ENCODE measurements around the gene GALR1. TPM values are rescaled to one million over a fixed set of nuclear protein-coding genes. Genes with fewer than 3 reads are reported as not detected.
"Not testable (repeated sequence)": the region's sequence is repeated elsewhere in the genome, so short reads cannot be mapped to it uniquely, and the experiment has no call there.

The GALR1 gene
- total RNA-seq, 1 experiment from 2014 or later, result not detected

GRCh38 chr18:77250501-77250925, 865 bp downstream of the GALR1 start:
- DNase-seq (ENCODE audit: low read depth), result no peak

- no peak for DNase-seq (ENCODE audit: low read depth)
Measured at GRCh38 chr18:77250926-77251729, 1.5 kb downstream of the GALR1 start.

DNA sequence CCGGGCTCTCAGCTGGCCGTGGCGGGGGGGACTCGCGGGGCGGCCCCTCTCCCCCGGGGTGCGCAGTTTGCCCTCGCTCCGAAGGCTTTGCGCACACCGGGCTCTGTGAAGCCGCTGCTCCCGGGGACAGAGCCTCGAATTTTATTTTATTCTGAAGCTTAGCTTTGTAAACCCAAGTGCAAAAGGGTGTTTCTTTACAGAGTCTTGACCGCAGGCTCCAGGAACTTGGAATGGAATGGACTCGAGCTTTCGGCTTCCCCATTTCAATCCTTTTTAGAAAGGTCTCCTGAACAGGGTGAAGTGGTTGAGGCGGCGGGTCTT, 2.0 kb downstream of the GALR1 start:
- no peak for DNase-seq (ENCODE audit: low read depth)

- no peak for DNase-seq (ENCODE audit: low read depth)
Measured at GRCh38 chr18:77254711-77255405, 5.2 kb downstream of the GALR1 start.

DNA sequence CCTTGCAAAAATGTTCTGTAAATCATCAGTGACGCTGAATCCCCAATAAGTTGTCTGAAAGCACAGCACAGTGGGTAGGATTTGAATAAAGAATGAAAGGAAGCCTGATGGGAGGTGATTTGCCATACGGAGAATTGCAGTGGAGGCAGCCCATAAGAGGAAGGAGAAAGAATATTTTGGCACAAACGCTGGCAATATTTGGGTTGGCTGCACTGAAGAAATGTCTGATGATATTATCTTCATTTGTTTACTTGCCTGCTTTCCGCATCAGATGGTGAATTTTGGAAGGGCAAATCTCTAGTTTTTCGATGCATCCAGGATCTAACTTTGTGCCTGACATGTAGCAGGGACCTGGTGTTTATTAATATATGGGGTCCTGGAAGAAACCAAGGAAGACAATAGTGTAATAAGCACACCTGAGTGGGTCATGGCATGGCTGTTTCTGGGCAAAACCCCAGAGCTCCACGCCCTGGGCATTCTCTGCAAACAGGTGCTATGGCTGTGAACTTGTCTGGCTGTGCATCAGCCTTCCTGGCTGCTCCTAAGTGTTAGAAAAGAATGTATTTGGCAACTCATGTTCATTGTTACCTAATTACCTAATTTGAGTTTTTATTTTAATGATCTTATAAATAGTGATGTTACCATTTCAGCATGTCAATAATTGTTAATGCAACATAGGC, 5.9 kb downstream of the GALR1 start:
- no peak for DNase-seq (ENCODE audit: low read depth)

DNA sequence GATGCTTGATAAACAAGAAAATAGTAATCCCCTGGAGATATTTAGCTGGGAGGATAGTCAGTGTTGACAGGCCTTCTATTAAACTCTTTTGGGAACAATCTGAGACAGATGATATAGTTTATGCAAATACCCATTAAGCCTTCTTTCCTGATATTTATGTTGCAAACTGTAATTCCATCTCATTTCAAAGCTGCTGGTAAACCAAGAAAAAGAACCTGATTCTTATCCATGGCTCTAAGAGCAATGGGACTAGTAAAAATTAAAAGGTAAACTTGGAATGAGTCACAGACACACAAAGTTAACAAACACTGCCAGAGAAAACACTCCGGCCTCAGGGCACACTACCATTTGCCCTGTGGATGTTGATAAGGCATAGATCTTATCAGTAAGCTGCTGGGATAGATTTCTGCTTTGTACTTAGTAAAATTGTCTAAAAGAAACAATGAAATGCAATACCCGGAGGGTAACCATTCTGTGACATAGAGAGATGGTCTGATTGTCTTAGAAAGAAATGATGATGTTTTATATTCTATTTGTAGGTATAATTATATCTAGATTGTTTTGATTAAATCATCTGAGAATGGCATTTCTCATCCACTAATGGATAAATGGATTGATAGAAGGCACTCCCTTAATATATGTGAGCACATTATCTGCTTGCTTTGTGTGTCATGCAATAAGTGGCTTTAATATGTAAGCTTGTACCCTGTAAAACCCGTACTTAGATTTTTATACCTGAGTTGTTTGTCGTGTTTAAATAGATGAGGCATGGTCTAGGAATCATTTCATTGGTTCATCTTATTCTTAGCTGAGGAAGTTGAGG, 13.2 kb downstream of the GALR1 start:
- DNase-seq (ENCODE audit: low read depth), result no peak

DNA sequence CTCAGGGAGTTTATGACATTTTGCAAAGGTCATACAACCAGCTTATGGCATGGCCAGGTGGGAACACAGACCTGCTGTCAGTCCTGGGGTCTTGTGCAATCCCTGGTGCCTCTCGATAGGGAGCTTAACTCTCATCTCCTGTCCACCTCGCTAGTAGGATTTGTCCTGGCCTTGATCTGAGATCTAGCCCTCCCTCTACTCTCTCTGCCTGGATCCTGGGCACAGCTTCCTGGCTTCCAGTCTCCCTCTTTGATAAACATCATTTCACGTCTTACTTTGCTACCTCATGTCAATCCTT, 13.8 kb downstream of the GALR1 start:
- no peak for DNase-seq (ENCODE audit: low read depth)

DNA sequence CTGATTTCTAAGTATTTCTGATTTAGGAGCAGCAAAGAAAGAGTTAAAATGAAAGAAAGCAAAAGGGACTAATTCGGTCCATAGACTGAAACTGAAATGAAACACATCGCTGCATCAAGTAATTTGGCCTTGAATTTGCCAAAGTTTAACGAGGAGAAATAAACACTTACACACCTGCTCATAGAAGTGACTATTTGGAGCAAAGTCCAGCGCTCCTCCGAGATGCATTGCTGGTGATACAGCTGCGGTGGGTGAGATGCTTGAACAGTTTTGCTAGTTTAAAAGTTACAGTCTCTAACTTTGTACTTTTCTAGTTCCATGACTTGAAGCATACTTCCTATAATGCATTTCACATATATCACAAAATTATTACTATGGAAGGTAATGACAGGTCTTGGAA, 18.3 kb downstream of the GALR1 start:
- DNase-seq (ENCODE audit: low read depth), result no peak

DNA sequence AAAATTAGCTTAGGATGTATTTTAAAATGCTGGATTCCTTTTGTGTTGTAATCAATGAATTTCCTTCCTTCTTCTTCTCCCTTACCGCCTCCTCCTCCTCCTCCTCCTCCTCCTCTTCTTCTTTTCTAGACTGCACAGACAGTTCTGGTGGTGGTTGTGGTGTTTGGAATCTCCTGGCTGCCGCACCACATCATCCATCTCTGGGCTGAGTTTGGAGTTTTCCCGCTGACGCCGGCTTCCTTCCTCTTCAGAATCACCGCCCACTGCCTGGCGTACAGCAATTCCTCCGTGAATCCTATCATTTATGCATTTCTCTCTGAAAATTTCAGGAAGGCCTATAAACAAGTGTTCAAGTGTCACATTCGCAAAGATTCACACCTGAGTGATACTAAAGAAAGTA, 18.8 kb downstream of the GALR1 start:
- DNase-seq (ENCODE audit: low read depth), result no peak

DNA sequence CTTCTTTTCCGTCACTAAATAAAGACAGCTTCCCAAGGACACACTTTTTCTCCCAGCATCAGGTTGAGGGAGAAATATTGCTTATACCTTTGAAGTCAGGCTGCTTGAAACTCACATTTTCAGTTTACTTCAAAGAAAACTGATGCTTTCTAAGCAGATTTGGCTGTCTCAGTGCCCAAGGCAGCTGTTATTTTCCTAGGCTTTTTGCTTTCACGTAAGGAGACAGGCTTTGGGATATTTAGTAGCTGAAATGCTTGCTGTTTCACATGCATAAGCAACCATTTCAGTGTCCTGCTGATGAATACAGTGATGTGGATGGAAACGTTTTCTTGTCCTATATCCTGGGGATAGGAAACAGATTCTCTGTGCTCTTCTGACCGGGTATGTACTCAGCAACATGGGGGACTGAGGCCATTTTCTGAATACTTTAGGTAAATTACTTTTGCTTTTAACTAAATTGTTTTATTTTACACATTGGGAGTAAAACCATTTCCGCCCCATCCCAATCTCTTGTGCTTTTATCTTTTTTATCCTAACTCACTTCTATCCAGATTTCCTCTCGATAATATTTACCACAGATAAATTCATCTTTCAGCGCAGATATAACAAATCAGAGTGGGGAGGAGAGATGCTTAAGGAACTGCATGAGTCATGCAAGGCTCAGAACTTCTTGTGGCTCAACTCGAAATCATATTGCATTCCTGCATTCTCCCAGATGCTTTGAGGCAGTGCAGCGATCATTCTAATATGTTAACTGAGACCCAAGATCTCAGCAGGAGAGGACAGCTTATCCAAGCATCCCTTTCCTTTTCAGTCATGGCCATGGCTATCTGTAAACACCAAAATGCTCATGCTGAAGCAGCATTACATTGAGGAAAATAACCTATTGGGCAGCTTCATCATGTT, 22.2 kb downstream of the GALR1 start:
- peak; percentile 54 for DNase-seq (ENCODE audit: low read depth)

- DNase-seq (ENCODE audit: low read depth), result not testable (repeated sequence)
Measured at GRCh38 chr18:77290841-77291240, 41.2 kb downstream of the GALR1 start.

DNA sequence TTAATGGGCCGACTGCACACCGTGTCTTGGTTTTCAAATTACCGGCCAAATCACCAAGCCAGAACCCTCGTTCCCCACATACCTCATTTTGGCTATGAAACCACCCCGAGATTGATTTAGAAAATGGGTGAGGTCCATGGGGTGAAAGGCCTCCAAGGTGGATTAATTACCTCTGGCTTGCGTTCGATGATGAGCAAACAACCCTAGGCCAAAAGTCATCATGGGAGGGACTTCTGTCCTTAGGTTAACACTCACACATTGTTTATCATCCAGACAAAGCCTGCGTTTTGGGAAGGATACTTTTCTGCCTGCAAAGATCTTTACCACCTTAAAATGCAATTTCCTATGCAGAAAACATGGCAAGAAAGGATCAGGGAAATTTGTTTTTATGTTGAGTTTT, 48.5 kb downstream of the GALR1 start:
- no peak for DNase-seq (ENCODE audit: low read depth)

DNA sequence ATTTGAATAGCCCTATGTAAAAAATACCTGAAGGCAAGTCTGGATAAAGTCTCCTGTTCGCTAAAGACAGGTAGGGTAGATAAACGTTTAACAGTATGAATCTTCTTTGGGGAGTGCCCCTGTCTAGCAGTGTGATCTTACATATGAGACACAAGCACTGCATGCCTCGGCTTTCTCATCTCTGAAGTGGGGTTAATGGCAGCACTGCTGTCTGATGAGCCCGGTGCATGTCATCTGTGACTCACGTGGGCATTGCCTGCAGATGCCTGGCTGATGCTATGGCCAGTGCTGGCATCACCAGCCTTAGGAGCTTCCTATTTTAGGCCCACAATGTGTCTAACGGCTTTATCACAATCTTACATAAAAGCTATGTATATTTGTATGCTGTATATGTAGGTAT, 50.1 kb downstream of the GALR1 start:
- no peak for DNase-seq (ENCODE audit: low read depth)

DNA sequence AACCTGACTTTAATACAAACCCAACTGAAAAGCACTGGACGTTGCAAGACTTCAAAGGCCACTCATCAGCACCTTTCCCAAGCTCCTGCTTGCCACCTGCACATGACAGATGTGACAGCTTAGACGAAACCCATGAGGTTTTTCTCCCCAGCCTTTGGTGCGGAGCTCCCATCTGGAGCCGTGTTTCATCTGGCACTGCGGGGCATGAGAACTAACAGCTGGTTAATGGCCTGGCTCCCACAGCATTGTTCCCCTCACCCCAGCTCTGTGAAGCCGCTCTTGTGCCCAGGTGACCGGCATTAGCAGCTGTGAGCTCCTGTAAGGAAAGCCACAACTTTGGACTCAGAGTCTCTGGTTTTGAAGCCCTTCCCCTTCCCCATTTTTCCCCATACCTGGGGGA, 50.9 kb downstream of the GALR1 start:
- DNase-seq (ENCODE audit: low read depth), result no peak

- no peak for DNase-seq (ENCODE audit: low read depth)
Measured at GRCh38 chr18:77304268-77304667, 54.6 kb downstream of the GALR1 start.

GRCh38 chr18:77305676-77306075, 56.0 kb downstream of the GALR1 start:
- no peak for DNase-seq (ENCODE audit: low read depth)

DNA sequence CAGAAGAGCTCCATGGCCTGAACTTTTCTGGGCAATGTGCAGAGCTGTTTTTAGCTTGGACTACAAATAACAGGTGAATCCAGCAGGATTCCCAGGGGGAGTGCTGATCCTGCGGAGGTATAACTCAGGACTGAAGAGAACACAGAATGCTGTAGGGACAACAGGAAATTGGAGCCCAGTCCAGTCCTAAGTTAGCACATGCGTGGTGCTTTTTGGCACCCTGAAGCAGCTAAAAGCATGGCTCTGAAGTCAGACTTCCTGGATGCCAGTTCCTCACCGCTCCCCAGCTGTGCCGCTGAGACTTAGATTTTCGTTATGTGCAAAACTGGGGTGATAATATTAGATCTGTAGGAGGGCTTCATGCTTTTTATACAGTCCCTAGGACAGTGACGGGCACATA, 58.6 kb downstream of the GALR1 start:
- no peak for DNase-seq (ENCODE audit: low read depth)

DNA sequence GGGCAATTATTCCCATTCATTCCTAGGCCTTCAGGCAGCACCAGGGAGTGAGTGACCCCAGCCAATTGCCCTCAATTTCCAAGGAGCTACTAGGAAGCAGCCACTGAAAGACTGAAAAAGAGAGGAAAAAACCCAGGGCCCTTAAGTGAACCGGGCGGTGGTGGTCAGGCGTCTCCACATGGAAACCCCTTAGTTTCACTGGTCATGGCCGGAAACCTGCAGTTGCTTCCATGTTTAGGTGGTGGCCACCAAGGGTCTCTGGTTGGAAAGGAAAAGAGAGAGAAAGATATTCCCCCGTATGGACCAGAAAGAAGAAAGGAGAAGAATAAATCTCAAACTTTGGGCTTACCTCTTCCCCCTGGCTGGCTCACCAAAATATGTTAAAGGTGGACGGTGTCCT, 64.9 kb downstream of the GALR1 start:
- no peak for DNase-seq (ENCODE audit: low read depth)

DNA sequence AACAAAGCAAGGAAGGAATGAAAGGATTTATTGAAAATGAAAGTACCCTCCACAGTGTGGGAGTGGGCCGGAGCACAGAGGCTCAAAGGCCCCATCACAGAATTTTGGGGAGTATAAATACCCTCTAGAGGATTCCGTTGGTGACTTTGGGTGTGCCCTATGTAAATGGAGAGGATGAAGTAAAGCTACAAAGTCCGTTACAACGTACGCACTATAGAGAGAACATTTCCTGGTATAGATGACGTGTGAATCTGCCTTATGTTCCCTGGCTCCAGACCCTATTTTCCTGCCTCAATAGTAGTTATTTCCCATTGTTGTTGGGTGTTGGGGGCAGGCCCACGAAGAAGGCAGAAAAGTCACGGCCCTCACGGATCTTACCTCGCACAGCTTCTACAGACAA, 65.3 kb downstream of the GALR1 start:
- no peak for DNase-seq (ENCODE audit: low read depth)

DNA sequence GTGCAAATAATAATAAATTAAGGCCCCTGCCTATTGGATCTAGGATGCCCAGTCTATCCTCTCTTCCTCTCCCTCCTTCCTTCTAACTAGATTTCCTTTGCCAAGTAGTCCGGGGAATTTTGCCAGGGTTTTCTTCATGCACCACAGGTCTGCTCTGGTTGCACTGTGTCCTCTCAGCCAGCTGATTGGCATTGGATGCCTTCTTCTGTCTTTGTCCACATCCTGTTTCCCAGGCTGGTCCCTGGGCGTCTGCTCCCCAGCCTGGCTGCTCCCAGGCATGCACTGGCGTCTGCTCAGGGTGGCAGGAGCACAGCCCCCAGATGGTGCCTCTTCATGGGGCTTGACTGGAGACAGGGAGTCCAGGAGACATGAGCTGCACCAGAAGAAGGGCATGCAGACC, 66.4 kb downstream of the GALR1 start:
- no peak for DNase-seq (ENCODE audit: low read depth)

DNA sequence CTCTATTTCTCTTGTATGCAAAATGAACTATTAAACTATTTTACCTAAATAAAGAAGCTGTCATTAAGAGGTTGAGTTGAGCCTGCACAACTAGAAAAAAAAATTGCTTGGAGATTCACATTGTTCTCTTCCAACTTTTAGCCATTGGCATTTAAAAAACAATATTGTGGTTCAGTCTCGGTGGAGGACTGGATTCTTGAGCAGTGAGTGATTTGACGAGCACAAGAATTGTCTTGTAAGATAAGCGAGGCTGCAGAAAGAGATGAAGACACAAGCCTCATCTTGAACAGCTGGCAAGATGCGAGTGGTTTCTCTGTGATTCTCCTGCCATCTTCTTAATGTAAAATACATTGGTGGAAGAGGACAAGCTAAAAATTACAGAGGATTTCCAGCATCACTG, 67.0 kb downstream of the GALR1 start:
- peak; percentile 11 for DNase-seq (ENCODE audit: low read depth)
